Mesenchymal stem cell (in vitro differentiated cells and primary cell): ENCODE results near the gene MAPKAPK2.

Experiments
- DNase-seq: peaks from one replicate; pipeline ENCODE4 v3.0.0-alpha.2; 2013
- H2AFZ ChIP-seq: one replicate; pipeline ENCODE4 v1.6.1; 2013; ENCODE audit warnings: low read depth, mild to moderate bottlenecking, control low read depth, inconsistent platforms, low read length, moderate library complexity
- H2AK5ac ChIP-seq: 2 replicates; pipeline ENCODE4 v1.6.1; 2013; ENCODE audit warnings: low read length, moderate library complexity, mild to moderate bottlenecking, inconsistent platforms; ENCODE audit not compliant: severe bottlenecking
- H2BK120ac ChIP-seq: one replicate; pipeline ENCODE4 v1.6.1; 2013; ENCODE audit warnings: low read depth, mild to moderate bottlenecking, inconsistent platforms, low read length, moderate library complexity
- H2BK12ac ChIP-seq, 2 experiments: one replicate each; pipeline ENCODE4 v1.6.1; 2013; ENCODE audit warnings: inconsistent platforms in 2 of 2, low read length in 2 of 2, mild to moderate bottlenecking in 2 of 2, moderate library complexity in 2 of 2, control low read depth in 1 of 2
- H2BK15ac ChIP-seq: one replicate; pipeline ENCODE4 v1.6.1; 2013; ENCODE audit warnings: mild to moderate bottlenecking, low read depth, inconsistent platforms; ENCODE audit not compliant: poor library complexity, severe bottlenecking
- H2BK5ac ChIP-seq: 2 replicates; pipeline ENCODE4 v1.6.1; 2013; ENCODE audit warnings: low read depth, mild to moderate bottlenecking, low read length, control low read depth, inconsistent platforms; ENCODE audit not compliant: poor library complexity, severe bottlenecking
- H3K14ac ChIP-seq, 2 experiments: one replicate each; pipeline ENCODE4 v1.6.1; 2013; ENCODE audit warnings: inconsistent platforms in 2 of 2, low read length in 2 of 2, control low read depth in 1 of 2, mild to moderate bottlenecking in 1 of 2, moderate library complexity in 1 of 2
- H3K18ac ChIP-seq, 2 experiments: one replicate each; pipeline ENCODE4 v1.6.1; 2013; ENCODE audit warnings: inconsistent platforms in 2 of 2, low read length in 2 of 2, control low read depth in 1 of 2, low read depth in 1 of 2, mild to moderate bottlenecking in 1 of 2
- H3K23ac ChIP-seq, 2 experiments: one replicate each; pipeline ENCODE4 v1.6.1; 2013; ENCODE audit warnings: inconsistent platforms in 2 of 2, low read length in 2 of 2, mild to moderate bottlenecking in 2 of 2, moderate library complexity in 2 of 2, control low read depth in 1 of 2
- H3K27ac ChIP-seq: 2 replicates; pipeline ENCODE4 v1.5.1; 2013; ENCODE audit warnings: mild to moderate bottlenecking, moderate library complexity, low read length, control low read depth, inconsistent platforms; ENCODE audit not compliant: poor library complexity, severe bottlenecking
- H3K27me3 ChIP-seq, 2 experiments: 2 replicates each; pipeline versions ENCODE4 v1.6.1 to v1.7.0; 2013; ENCODE audit warnings: low read length in 2 of 2, mild to moderate bottlenecking in 2 of 2, moderate library complexity in 2 of 2, control low read depth in 1 of 2, inconsistent platforms in 1 of 2; ENCODE audit not compliant: control insufficient read depth in 1 of 2, insufficient read depth in 1 of 2
- H3K36me3 ChIP-seq, 2 experiments: 2 replicates each; pipeline versions ENCODE4 v1.6.1 to v1.7.0; 2013; ENCODE audit warnings: low read length in 2 of 2, control low read depth in 1 of 2, inconsistent platforms in 1 of 2, low read depth in 1 of 2, mild to moderate bottlenecking in 1 of 2; ENCODE audit not compliant: insufficient read depth in 2 of 2, control insufficient read depth in 1 of 2
- H3K4ac ChIP-seq, 2 experiments: one replicate each; pipeline ENCODE4 v1.6.1; 2013; ENCODE audit warnings: inconsistent platforms in 2 of 2, low read length in 2 of 2, mild to moderate bottlenecking in 2 of 2, moderate library complexity in 2 of 2, control low read depth in 1 of 2, low read depth in 1 of 2
- H3K4me1 ChIP-seq: 2 replicates; pipeline ENCODE4 v1.6.1; 2013; ENCODE audit warnings: low read depth, low read length, control low read depth; ENCODE audit not compliant: control insufficient read depth, insufficient read depth
- H3K4me2 ChIP-seq: 2 replicates; pipeline ENCODE4 v1.6.1; 2013; ENCODE audit warnings: low read length, mild to moderate bottlenecking, inconsistent platforms; ENCODE audit not compliant: poor library complexity, severe bottlenecking
- H3K4me3 ChIP-seq, 2 experiments: 2 replicates each; pipeline versions ENCODE4 v1.5.1 to v1.7.0; 2013; ENCODE audit warnings: low read length in 2 of 2, mild to moderate bottlenecking in 2 of 2, control low read depth in 1 of 2, low read depth in 1 of 2; ENCODE audit not compliant: insufficient read depth in 1 of 2
- H3K79me1 ChIP-seq: replicated peaks from 2 replicates; pipeline ENCODE4 v1.6.1; 2013; ENCODE audit warnings: mild to moderate bottlenecking, control low read depth, low read length, inconsistent platforms; ENCODE audit not compliant: poor library complexity, severe bottlenecking
- H3K9ac ChIP-seq: 2 replicates; pipeline ENCODE4 v1.7.0; 2013; ENCODE audit warnings: mild to moderate bottlenecking, low read length, moderate library complexity
- H3K9me3 ChIP-seq: 2 replicates; pipeline ENCODE4 v1.7.0; 2013; ENCODE audit warnings: mild to moderate bottlenecking, low read length; ENCODE audit not compliant: control insufficient read depth
- H4K8ac ChIP-seq: one replicate; pipeline ENCODE4 v1.6.1; 2013; ENCODE audit warnings: inconsistent platforms, mild to moderate bottlenecking, low read length, moderate library complexity
- H4K91ac ChIP-seq: one replicate; pipeline ENCODE4 v1.6.1; 2013; ENCODE audit warnings: mild to moderate bottlenecking, low read length, inconsistent platforms
- WGBS: methylation state at CpG from one replicate; pipeline ENCODE4 v1.1.7; 2013; ENCODE audit warnings: mixed read lengths; 5-methylcytosine and 5-hydroxymethylcytosine counted together

The MAPKAPK2 gene

GRCh38 chr1:206713910-206714312, 29.2 kb downstream of the MAPKAPK2 start:
- no peak overlapping the region for H4K8ac ChIP-seq
- H3K4me1 ChIP-seq, result peaks cover 20% of the 10 kb centered on the region
- WGBS, result 27% methylated on average over 6 of the region's 6 CpGs
- peak; percentile 88 for DNase-seq
- H3K27ac ChIP-seq, result no peak overlapping the region
- peak overlapping the region in 1 of 2 experiments; percentile 27 for H3K23ac ChIP-seq
- H2BK5ac ChIP-seq, result no peak overlapping the region
- H3K9me3 ChIP-seq, result no peaks in the 10 kb centered on the region
- no peak overlapping the region for H3K4ac ChIP-seq
- peak overlapping the region; percentile 48 for H3K9ac ChIP-seq
- H2AK5ac ChIP-seq, result peak overlapping the region; percentile 87
- peak overlapping the region in 1 of 2 experiments; percentile 91 for H2BK12ac ChIP-seq
- H3K79me1 ChIP-seq, result peaks cover 4% of the 10 kb centered on the region
- H3K36me3 ChIP-seq, result no peaks in the 10 kb centered on the region
- no peak overlapping the region for H2AFZ ChIP-seq
- peak overlapping the region in 1 of 2 experiments; percentile 16 for H3K4me3 ChIP-seq
- peak overlapping the region; percentile 55 to 76 for H3K18ac ChIP-seq
- no peak overlapping the region for H2BK120ac ChIP-seq
- no peak overlapping the region for H4K91ac ChIP-seq
- H2BK15ac ChIP-seq, result no peak overlapping the region
- H3K14ac ChIP-seq, result no peak overlapping the region
- no peak overlapping the region for H3K4me2 ChIP-seq
- H3K27me3 ChIP-seq, result no peaks in the 10 kb centered on the region

- peak overlapping the region; percentile 48 for H3K9ac ChIP-seq
- no peaks in the 10 kb centered on the region for H3K9me3 ChIP-seq
- H2AK5ac ChIP-seq, result peak overlapping the region; percentile 87
- DNase-seq, result peak; percentile 88
- no peaks in the 10 kb centered on the region for H3K27me3 ChIP-seq
- H4K91ac ChIP-seq, result no peak overlapping the region
- H3K4ac ChIP-seq, result peak overlapping the region in 1 of 2 experiments; percentile 32
- 42% methylated on average over 7 of the region's 9 CpGs for WGBS
- no peak overlapping the region for H3K23ac ChIP-seq
- no peak overlapping the region for H4K8ac ChIP-seq
- peak overlapping the region in 1 of 2 experiments; percentile 16 for H3K4me3 ChIP-seq
- H2BK120ac ChIP-seq, result no peak overlapping the region
- peak overlapping the region in 1 of 2 experiments; percentile 28 for H3K18ac ChIP-seq
- H2BK15ac ChIP-seq, result no peak overlapping the region
- H3K27ac ChIP-seq, result no peak overlapping the region
- H3K36me3 ChIP-seq, result no peaks in the 10 kb centered on the region
- peak overlapping the region in 1 of 2 experiments; percentile 10 for H2BK12ac ChIP-seq
- H2BK5ac ChIP-seq, result no peak overlapping the region
- H3K14ac ChIP-seq, result no peak overlapping the region
- peaks cover 4% of the 10 kb centered on the region for H3K79me1 ChIP-seq
- no peak overlapping the region for H2AFZ ChIP-seq
- peaks cover 22% of the 10 kb centered on the region for H3K4me1 ChIP-seq
- H3K4me2 ChIP-seq, result no peak overlapping the region
These were observed 29.8 kb downstream of the MAPKAPK2 start for GRCh38 chr1:206714331-206715058.

GRCh38 chr1:206715120-206715519, 30.4 kb downstream of the MAPKAPK2 start:
- Histone ChIP-seq H3K23ac (no peak overlapping the region), H3K79me1 (peaks cover 6% of the 10 kb centered on the region), H2BK5ac (no peak overlapping the region), H3K9me3 (no peaks in the 10 kb centered on the region), H4K91ac (no peak overlapping the region), H2BK12ac (no peak overlapping the region), H3K36me3 (no peaks in the 10 kb centered on the region), H2BK15ac (no peak overlapping the region), H4K8ac (no peak overlapping the region), H3K4me3 (no peak overlapping the region), H3K4me1 (peaks cover 23% of the 10 kb centered on the region), H2AFZ (no peak overlapping the region), H3K27ac (no peak overlapping the region), H3K4me2 (no peak overlapping the region), H3K18ac (no peak overlapping the region), H2AK5ac (no peak overlapping the region), H3K14ac (no peak overlapping the region), H2BK120ac (no peak overlapping the region), H3K9ac (peak overlapping the region; percentile 5), H3K4ac (peak overlapping the region in 1 of 2 experiments; percentile 32), H3K27me3 (no peaks in the 10 kb centered on the region)
- WGBS, result 73% methylated on average over 2 of the region's 4 CpGs
- DNase-seq, result no peak

GRCh38 chr1:206715552-206716158, 30.9 kb downstream of the MAPKAPK2 start:
- Histone ChIP-seq H3K4ac (no peak overlapping the region), H3K79me1 (peaks cover 6% of the 10 kb centered on the region), H3K36me3 (no peaks in the 10 kb centered on the region), H2BK15ac (no peak overlapping the region), H3K4me2 (no peak overlapping the region), H2AK5ac (no peak overlapping the region), H4K8ac (no peak overlapping the region), H2BK120ac (no peak overlapping the region), H3K27me3 (no peaks in the 10 kb centered on the region), H4K91ac (no peak overlapping the region), H3K9ac (no peak overlapping the region), H3K4me3 (no peak overlapping the region), H2BK5ac (no peak overlapping the region), H3K27ac (no peak overlapping the region), H3K18ac (no peak overlapping the region), H2AFZ (no peak overlapping the region), H3K23ac (no peak overlapping the region), H3K14ac (no peak overlapping the region), H2BK12ac (no peak overlapping the region), H3K4me1 (peaks cover 26% of the 10 kb centered on the region), H3K9me3 (no peaks in the 10 kb centered on the region)
- no peak for DNase-seq
- WGBS, result 98% methylated on average over 3 of the region's 3 CpGs
